Stimulated activated CD4-positive, alpha-beta T cell treated with anti-CD3 and anti-CD28 coated beads, Interleukin-4, amount 100 ng/mL, for 48 hours (primary cell): ENCODE data around the gene SENP1.
"Not testable (repeated sequence)": the region's sequence is repeated elsewhere in the genome, so short reads cannot be mapped to it uniquely, and the experiment has no call there.

Source experiments
- DNase-seq, 2 donors: peaks; one replicate each; pipeline ENCODE4 v3.0.0-alpha.2; 2020; ENCODE audit warnings: low read depth in 2 of 2

Gene SENP1

GRCh38 chr12:48105867-48106680, at the start of gene SENP1:
TSS of gene SENP1 (minus strand) at chr12:48106079. CDS start at chr12:48101472, 4,607 bp downstream.
- peak; percentile 87 to 89 for DNase-seq

- DNase-seq: no peak
Observed at GRCh38 chr12:48151103-48151771, 45.4 kb upstream of the SENP1 start.

DNA sequence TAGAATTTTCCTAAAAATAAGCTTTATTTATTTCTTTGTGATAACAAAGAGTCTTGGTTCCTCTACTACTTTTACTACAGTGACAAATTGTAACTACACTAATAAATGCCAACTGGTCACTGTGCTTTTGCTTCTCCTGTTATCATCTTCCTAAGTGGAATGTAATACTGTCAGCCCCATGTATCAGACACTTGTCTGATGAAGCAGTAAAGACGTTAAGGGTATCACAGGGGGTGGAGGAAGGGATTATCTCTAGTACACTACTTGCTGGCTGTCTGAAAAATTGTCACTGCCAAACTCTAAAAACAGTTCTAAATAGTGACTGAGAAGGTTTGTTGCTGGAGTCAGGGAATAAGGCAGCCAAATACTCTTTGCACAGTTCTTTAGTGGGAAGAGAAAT, 40.1 kb upstream of the SENP1 start:
- no peak for DNase-seq

DNA sequence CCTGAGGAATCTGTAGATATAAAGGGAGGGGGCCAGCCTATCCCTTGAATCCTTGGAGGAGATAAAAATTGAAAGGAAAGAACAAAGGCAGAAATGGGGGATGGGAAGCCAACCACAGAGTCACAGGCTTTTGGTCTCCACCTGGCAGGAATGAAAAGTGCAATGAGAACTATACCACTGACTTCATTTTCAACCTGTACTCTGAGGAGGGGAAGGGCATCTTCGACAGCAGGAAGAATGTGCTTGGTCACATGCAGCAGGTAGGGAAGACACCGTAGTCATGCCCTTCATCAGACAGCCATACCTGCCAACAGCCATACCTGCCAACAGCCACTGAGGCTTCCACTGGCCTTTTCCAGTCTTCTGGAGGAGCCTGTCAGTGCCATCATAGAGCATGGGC, 38.0 kb upstream of the SENP1 start:
- no peak for DNase-seq

DNA sequence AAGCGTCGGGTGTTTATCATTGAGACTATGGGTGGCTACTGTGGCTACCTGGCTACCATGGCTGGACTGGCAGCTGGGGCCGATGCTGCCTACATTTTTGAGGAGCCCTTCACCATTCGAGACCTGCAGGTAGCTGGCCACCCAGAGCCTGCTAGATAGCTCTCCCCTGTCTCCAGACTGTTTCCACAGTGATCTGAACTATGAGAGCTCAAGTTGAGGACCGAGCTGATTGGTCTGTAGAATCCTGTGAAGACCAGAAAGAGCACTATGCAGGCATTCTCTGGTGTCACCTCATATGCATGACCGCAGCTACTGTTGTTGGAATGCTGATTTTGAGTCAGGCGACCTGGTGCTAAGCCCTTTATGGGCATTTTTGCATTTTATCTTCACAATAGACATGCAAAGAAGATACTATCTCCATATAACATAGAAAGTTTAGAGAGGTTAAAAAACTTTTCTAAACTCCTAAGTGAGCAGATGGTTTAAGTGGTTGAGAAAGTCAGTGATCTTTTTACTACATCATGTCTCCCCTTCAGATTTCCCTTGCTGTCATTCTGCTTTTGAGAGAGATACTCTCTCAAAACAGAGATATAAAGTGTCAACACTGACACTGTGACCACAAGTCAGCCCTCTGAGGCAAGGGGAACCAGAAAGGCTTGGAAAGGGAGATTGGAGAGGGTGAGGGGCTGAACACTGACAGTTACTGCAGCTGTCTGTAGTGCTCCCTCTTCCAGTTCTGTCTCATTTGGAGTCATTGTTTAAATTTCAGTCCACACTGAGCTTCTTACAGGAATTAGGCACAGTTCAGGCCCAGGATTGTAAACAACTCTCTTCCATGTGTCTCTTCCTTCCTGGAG, 37.2 kb upstream of the SENP1 start:
- DNase-seq: no peak

GRCh38 chr12:48135027-48135426, 29.1 kb upstream of the SENP1 start:
- no peak for DNase-seq

GRCh38 chr12:48132826-48133225, 26.9 kb upstream of the SENP1 start:
- no peak for DNase-seq

DNA sequence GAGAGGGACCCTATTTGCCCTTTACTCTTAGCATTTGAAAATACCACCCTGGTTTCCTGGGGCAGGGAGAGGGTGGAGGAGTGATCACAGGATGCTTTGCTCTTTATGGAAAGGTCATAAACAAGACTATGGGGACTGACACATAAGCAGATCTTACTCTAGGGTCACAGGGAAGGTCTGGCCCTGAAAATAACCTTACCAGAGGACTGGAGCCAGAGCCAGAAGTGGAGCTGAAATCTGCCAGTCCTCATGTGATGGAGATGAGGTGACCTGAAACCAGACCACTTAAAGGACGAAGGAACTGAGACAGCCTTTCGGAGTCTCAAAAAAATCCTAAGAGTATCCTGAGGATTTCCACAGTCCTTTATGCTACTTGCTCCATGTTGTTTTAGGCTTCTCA, 25.6 kb upstream of the SENP1 start:
- no peak for DNase-seq

- no peak for DNase-seq
Observed at GRCh38 chr12:48129376-48129775, 23.5 kb upstream of the SENP1 start.

DNA sequence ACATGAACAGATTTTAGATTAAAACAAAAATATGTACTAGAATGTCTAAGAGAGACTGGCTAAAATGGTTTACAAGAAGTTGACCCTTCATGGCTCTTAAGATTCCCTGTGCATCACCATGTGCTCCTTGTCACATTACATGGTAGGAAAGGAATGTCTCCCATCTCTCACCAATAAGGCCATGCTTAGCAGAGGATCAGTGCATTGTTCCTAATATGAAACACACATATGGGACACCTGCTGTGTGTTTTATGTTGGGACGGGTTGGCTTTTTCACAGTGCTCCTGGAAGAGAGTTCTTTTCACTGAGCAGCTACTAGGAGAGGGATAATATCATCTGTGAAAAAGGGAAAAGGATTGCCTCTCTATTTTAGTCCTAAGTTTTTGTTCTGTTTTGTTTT, 22.9 kb upstream of the SENP1 start:
- no peak for DNase-seq

- DNase-seq: no peak
Observed at GRCh38 chr12:48126953-48127630, 21.2 kb upstream of the SENP1 start.

GRCh38 chr12:48125985-48126384, 20.1 kb upstream of the SENP1 start:
- DNase-seq: no peak

DNA sequence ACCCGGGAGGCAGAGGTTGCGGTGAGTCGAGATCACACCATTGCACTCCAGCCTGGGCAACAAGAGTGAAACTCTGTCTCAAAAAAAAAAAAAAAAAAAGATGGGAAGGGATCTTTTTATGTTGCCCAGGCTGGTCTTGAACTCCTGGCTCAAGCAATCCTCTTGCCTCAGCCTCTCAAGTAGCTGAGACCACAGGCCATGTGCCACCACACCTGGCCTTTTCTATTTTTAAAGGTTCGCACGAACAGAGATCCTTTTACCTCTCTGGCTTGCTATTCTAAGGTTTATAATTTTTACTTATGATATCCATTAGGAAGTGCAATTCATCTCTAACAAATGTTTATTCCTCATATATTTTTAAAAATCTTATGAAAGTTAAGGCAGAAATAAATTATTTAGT, 19.7 kb upstream of the SENP1 start:
- DNase-seq: not testable (repeated sequence)

- DNase-seq: no peak
Observed at GRCh38 chr12:48123169-48123568, 17.3 kb upstream of the SENP1 start.

DNA sequence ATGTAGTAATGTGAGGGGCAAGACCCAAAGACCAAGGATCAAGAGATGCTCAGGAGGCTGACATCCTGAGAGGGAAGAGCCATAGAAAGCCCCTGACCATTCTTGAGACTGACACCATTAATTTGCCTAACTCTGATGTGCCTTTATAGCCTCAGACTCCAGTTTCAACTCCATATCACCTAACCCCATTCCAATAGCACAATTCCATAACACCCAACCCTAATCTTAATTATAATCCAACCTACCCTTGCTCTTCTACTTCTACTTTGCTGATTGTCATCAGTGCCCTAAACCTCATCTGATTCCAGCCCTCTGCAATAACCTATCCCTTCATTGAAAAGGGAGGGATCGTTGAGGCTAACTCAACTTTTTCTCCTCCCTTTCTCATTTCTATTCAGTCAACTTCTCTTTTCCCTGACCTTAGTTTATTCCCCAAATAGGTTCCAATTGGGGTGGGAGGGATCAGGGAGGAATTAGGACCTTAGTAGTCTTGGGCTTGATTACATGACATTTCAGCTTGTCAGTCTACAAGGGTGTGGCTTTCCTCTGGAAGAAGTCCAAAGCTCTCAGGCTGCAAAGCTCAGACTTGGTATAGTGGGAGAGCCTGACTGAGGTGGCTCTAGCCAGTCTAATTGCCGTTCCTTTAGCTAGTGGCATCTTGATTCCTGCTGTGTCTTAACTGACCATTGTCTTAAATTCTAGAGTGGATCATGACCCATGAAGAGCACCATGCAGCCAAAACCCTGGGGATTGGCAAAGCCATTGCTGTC, 16.4 kb upstream of the SENP1 start:
- no peak for DNase-seq

DNA sequence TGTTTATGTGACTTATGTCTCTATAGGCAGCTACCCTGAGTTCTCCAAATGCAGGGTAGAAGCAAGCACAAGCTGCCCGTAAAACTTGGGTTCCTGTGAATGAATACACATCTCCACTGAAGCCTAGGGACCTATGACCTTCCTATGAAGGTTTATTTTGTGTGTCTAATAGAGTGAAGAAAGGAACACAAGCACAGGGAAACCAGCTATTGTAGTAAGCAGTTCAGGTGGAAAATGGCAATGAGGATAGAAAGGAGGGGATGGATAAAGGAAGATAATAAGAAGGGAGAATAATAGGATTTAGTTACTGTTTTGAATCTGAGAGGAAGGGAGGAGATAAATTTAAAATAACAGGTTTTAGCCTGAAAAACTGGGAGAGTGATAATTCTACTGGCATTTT, 15.6 kb upstream of the SENP1 start:
- no peak for DNase-seq

GRCh38 chr12:48119834-48120195, 13.9 kb upstream of the SENP1 start:
- no peak for DNase-seq

DNA sequence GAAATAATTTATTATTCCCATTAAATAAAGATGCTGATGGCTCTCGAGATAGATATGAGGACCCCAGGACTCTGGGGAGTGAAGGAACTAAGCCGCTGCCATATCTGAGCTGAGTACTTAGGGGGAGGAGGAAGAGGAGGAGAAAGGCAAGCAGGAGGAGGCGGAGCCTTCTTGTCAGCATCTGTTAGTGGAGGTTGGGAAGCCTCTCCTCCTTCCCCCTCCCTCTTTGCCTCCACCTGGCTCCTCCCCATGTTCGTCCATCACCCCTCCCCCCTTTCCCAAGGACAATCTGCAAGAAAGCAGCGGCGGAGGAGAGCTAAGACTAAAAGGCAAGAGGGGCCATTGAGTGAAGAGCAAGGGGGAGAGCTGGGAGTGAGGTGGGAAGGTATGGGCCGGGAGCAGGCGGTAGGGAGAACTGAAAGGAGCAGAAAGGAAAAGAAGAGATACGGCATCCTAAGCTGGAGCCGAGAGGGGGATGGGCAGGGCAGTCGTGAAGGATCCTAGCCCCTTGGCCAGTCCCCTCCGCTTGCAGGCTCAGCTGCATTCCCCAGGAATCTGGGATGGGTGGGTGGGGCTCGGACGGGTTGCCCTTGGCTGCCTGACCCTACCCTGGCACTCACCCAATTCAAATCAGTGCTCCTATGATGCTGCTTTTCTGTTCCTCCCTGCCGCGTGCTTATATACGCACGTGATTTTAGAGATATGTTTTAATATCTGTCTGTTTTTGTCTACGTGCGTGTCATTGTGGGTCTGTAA, 13.4 kb upstream of the SENP1 start, which contains the start of gene PFKM:
TSS of gene PFKM (plus strand) at position 287 of the 756 bp plus-strand sequence. CDS start 3,411 bp downstream, outside the sequence.
- DNase-seq: peak; percentile 54 to 79

GRCh38 chr12:48118284-48118871, 12.5 kb upstream of the SENP1 start:
- no peak for DNase-seq

DNA sequence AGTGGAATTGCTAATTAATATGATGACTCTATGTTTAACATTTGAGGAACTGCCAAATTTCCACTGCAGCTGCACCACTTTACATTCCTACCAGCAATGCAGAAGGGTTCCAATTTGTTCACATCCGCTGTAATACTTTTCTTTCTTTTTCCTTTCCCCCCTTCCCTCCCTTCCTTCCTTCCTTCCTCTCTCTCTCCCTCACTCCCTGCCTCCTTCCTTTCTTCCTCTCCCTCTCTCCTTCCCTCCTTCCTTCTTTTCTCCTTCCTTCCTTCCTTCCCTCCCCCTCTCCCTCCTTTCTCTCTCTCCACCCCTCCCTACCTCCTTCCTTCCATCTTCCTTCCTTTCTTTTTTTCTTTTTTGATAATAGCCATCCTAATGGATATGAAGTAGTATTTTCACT, 10.1 kb upstream of the SENP1 start:
- no peak for DNase-seq
